Aorta (tissue), 5 donors: Measurements from ENCODE around the gene CD37. TPM values are rescaled to one million over a fixed set of nuclear protein-coding genes. Genes with fewer than 3 reads are reported as not detected.
A peak's percentile ranks its signal among the peaks of the same experiment; 100 is the strongest.
"Not testable (repeated sequence)": the region's sequence is repeated elsewhere in the genome, so short reads cannot be mapped to it uniquely, and the experiment has no call there.

Experiments used
- ATAC-seq: fragments of 200-7000 bp; cut with Tn5 transposase; one replicate; pipeline ENCODE4 v1.9.1; 2022; ENCODE audit warnings: moderate library complexity; ENCODE audit not compliant: low FRiP score
- DNase-seq, 2 donors: peaks; one replicate each; pipeline ENCODE4 v3.0.0-alpha.2; 2020
- H3K27ac ChIP-seq, 2 donors: one replicate each; pipeline ENCODE4 v1.5.1; 2013; ENCODE audit warnings: low read length in 2 of 2, mild to moderate bottlenecking in 2 of 2, moderate library complexity in 2 of 2, control low read depth in 1 of 2, inconsistent platforms in 1 of 2, low read depth in 1 of 2
- H3K27me3 ChIP-seq, 2 donors: one replicate each; pipeline ENCODE4 v1.6.1; 2013; ENCODE audit warnings: control low read depth in 1 of 2, low read length in 1 of 2, mild to moderate bottlenecking in 1 of 2, moderate library complexity in 1 of 2; ENCODE audit not compliant: insufficient read depth in 2 of 2, control insufficient read depth in 1 of 2
- H3K36me3 ChIP-seq, 2 donors: one replicate each; pipeline ENCODE4 v1.6.1; 2013; ENCODE audit warnings: control low read depth in 1 of 2, low read length in 1 of 2, mild to moderate bottlenecking in 1 of 2; ENCODE audit not compliant: insufficient read depth in 2 of 2, control insufficient read depth in 1 of 2
- H3K4me1 ChIP-seq, 2 donors: one replicate each; pipeline ENCODE4 v1.6.1; 2013; ENCODE audit warnings: low read length in 2 of 2, control low read depth in 1 of 2, mild to moderate bottlenecking in 1 of 2, moderate library complexity in 1 of 2; ENCODE audit not compliant: insufficient read depth in 2 of 2, control insufficient read depth in 1 of 2
- H3K4me3 ChIP-seq, 2 donors: one replicate each; pipeline ENCODE4 v1.5.1; 2013; ENCODE audit warnings: low read length in 2 of 2, control low read depth in 1 of 2, mild to moderate bottlenecking in 1 of 2
- H3K9me3 ChIP-seq: one replicate; pipeline ENCODE4 v1.6.1; 2013; ENCODE audit warnings: mild to moderate bottlenecking, low read length; ENCODE audit not compliant: control insufficient read depth
- WGBS, 2 donors: extraction: QIAGEN DNeasy Blood & Tissue Kit; methylation state at CpG; one replicate each; pipeline ENCODE4 v1.1.7; 2013; 5-methylcytosine and 5-hydroxymethylcytosine counted together
- intact Hi-C, 2 donors: fragments of 100-400 bp; cut with DNase I; formaldehyde crosslinking; loops; one replicate each; pipeline versions ENCODE4 v1.14.2 to v1.15.0; 2022
- polyA plus RNA-seq, 2 donors: library from polyadenylated mRNA; stranded (reverse); fragments of 200-250 nt; gene quantifications; one replicate each; pipeline ENCODE4 v1.2.3, GENCODE V29; 2013
- total RNA-seq, 2 donors: library from RNA; stranded (reverse); fragmentation: NEBNext Ultra II Directional; extraction: Animal tissue kit (Norgen Biotek cat#: 25700); gene quantifications; one replicate each; pipeline ENCODE4 v1.2.1, GENCODE V29; 2021
- donor health status: healthy with polysubstance abuse.
- donor health status: Bipolar disorder and iron deficiency.
- donor health status: DM: no; HTN: no; CAD: no.
- donor health status: DM: no; HTN: no; CAD: no.
- donor health status: DM: yes; HTN: yes; CAD: no.

Gene CD37
- total and polyA plus RNA-seq, 4 donors = 5.2 to 40.1 (median 14.5) TPM

DNA sequence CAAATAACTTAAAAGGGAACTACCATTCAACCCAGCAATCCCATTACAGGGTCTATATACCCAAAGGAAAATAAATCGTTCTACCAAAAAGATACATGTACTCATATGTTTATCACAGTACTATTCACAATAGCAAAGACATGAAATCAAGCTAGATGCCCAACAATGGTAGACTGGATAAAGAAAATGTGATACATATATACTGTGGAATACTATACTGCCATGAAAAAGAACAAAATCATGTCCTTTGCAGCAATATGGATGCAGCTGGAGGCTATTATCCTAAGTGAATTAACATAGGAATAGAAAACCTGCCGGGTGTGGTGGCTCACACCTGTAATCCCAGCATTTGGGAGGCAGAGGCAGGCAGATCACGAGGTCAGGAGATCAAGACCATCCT is 36.6 kb upstream of the CD37 start:
- H3K36me3 ChIP-seq, H3K4me3 ChIP-seq, H3K27ac ChIP-seq, H3K9me3 ChIP-seq, ATAC-seq, intact Hi-C loops, H3K27me3 ChIP-seq, DNase-seq, H3K4me1 ChIP-seq: not testable (repeated sequence)
- WGBS, 2 donors = 90 to 92% methylated on average over 3 of the region's 3 CpGs

DNA sequence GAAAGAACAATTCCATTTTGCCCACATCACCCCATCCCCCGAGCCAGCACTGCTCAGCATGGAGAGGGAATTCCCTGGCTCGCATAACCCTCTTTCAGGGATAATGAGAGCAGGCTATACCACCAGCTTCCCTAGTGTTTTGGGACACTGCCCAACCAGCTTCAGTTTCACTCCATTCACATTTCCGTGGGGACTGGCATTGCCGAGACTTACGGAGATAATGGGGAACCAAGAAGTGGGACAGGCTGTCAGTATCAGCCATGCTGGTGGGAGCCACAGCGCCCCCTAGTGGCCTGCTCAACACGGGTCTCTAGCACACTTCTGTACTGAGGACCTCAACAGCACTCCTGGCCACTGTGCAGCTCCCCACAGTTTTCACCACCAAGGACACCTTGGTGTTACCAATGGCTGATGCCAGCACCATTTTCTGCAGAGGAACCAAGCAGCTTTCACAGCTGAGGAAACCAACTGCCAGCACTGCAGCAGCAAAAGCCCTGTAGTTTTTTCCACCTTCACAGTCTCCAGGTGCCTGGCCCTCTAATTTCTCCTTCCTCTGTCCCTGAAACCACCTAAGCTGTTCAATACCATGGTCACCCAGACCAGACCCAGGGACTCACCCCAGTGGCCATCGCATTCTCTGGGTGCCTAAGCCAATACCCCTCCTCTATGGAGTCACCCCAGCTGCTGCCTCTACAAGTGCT is 33.9 kb upstream of the CD37 start:
- no peaks in the 10 kb centered on the region for H3K36me3 ChIP-seq
- H3K4me3 ChIP-seq = no peak overlapping the region
- ATAC-seq (peak; percentile 70), DNase-seq (peak; percentile 90 to 91)
- WGBS, 2 donors = 16 to 17% methylated on average over 8 of the region's 8 CpGs
- no peak overlapping the region for H3K27ac ChIP-seq
- no peaks in the 10 kb centered on the region for H3K27me3 ChIP-seq
- no peaks in the 10 kb centered on the region for H3K4me1 ChIP-seq
- intact Hi-C loops = no loop called here
- no peaks in the 10 kb centered on the region for H3K9me3 ChIP-seq

DNA sequence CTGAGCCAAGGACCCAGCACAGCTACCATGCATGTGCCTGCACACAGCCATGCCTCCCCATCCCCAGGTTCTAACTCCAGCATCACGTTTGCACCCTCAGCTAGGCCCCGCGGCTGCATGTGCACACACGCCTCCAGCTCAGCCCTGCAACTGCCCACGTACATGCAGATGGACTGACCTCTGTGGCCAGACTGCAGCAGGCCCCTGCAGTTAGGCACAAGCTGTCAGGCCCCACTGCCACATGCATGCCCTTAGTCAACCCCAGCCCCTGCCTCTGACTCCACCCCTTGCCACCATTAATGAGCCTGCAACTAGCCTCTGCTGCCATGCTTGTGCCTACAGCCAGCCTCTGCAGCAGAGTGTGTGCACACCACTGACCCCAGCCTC is 33.3 kb upstream of the CD37 start:
- DNase-seq (no peak), ATAC-seq (no peak)
- 81 to 82% methylated on average over 5 of the region's 5 CpGs for WGBS, 2 donors
- Histone ChIP-seq H3K36me3 (no peaks in the 10 kb centered on the region), H3K9me3 (no peaks in the 10 kb centered on the region), H3K27ac (no peak overlapping the region), H3K27me3 (no peaks in the 10 kb centered on the region), H3K4me3 (no peak overlapping the region), H3K4me1 (no peaks in the 10 kb centered on the region)
- intact Hi-C loops = no loop called here

DNA sequence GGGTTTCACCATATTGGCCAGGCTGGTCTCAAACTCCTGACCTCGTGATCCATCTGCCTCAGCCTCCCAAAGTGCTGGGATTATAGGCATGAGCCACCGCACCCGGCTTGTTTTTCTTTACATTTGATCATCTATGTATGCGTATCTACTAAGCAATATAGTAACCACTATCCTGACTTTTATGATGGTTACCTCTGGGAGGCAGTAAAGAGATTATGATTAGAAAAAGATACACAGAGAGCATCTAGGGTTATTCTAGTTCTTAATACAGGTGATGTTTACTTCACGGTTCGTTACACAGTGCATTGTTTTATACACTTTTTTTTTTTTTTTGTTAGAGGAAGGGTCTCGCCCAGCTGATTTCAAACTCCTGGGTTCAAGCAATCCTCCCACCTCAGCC is 28.5 kb upstream of the CD37 start:
- ATAC-seq, H3K27ac ChIP-seq, H3K9me3 ChIP-seq, DNase-seq, H3K4me3 ChIP-seq, H3K36me3 ChIP-seq, H3K27me3 ChIP-seq, intact Hi-C loops, H3K4me1 ChIP-seq: not testable (repeated sequence)
- 81% methylated on average over 7 of the region's 7 CpGs for WGBS, 2 donors

DNA sequence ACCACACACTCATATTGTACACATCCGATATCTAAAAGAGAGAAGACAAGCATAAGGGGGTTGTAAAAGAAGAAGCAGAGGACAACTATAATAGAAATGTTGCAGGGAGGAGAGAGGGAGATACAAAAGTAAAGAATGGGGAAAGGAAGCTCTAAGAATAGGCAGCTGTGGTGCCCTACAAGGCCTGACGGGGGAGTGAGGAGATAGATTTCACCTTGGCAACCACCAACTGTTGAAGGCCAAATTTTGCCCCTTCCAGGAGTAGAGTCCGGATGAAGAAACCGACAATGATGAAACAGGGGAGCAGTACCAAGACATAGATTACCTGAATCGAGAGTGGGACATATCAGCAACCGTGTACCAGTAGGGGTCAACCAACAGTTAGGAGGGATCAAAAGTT is 26.1 kb upstream of the CD37 start:
- Histone ChIP-seq H3K27me3 (no peaks in the 10 kb centered on the region), H3K9me3 (no peaks in the 10 kb centered on the region), H3K36me3 (peaks cover 0 to 2% of the 10 kb centered on the region in 2 donors), H3K4me1 (no peaks in the 10 kb centered on the region), H3K27ac (no peak overlapping the region), H3K4me3 (no peak overlapping the region)
- ATAC-seq (no peak), DNase-seq (no peak)
- intact Hi-C loops = no loop called here
- WGBS, 2 donors = 92 to 93% methylated on average over 6 of the region's 6 CpGs

DNA sequence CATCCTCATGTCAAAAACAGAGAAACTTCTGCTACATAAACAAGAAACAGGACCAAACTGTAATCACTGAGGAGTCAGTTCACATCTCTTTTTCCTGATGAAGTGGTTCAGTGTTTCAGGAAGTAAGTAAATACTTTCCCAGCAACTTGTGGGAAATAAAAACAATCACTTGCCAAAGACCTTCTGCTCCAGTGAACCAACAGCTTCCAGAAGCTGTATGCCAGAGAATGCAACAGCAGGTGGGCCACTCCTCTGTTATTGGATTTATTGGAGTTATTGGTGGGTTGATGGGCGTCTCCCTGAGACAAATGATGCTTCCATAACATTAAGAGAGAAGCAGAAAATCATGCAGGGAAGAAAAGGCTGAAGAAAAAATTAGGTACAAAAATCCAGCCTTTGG is 20.1 kb upstream of the CD37 start:
- no peaks in the 10 kb centered on the region for H3K27me3 ChIP-seq
- WGBS, 2 donors = 75 to 78% methylated on average over 1 of the region's 1 CpG
- DNase-seq (no peak), ATAC-seq (no peak)
- no peaks in the 10 kb centered on the region for H3K4me1 ChIP-seq
- H3K9me3 ChIP-seq = peaks cover 2% of the 10 kb centered on the region
- no peak overlapping the region for H3K4me3 ChIP-seq
- no peak overlapping the region for H3K27ac ChIP-seq
- no peaks in the 10 kb centered on the region for H3K36me3 ChIP-seq
- intact Hi-C loops = no loop called here

DNA sequence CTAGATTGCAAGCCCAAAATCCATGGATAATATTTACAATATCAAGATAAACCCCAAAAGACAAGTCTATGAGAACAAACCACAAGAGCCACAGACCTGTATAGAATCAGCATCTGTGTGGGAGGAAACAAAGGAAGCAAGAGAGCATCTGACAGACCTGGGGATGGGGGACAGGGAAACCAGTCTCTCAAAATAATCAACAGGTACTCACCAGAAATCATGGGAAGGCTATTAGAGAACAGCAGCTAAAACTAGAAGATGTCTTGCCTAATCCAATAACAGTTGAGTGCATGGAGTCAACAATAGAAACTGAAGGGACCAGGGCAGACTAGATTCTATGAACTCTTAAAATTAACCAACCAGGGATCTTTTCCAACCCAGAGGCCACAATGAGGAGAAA is 18.9 kb upstream of the CD37 start:
- peaks cover 2% of the 10 kb centered on the region for H3K9me3 ChIP-seq
- DNase-seq = no peak
- intact Hi-C loops = no loop called here
- no peak overlapping the region for H3K27ac ChIP-seq
- no peaks in the 10 kb centered on the region for H3K4me1 ChIP-seq
- H3K4me3 ChIP-seq = no peak overlapping the region
- no peaks in the 10 kb centered on the region for H3K27me3 ChIP-seq
- no peak for ATAC-seq
- no peaks in the 10 kb centered on the region for H3K36me3 ChIP-seq

DNA sequence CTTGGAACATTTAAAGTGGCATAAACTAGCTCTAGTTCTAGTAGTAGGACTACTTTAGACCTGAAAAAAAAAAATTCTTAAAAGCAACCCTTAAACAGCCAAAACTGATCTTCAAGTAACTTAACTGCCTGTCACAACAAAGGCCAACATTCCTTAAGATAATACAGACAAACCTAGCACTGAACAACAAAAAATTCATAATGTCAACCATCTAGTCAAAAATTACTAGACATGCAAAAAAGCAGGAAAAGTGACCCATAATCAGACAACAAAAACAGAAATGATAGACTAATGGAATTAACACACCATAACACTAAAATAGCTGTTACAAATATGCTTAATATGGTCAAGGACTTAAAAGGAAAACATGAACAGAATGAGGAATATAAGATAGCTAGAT is 16.9 kb upstream of the CD37 start:
- Histone ChIP-seq H3K27me3 (no peaks in the 10 kb centered on the region), H3K36me3 (no peaks in the 10 kb centered on the region), H3K4me3 (no peak overlapping the region), H3K27ac (no peak overlapping the region), H3K9me3 (peaks cover 2% of the 10 kb centered on the region), H3K4me1 (no peaks in the 10 kb centered on the region)
- DNase-seq = no peak
- no peak for ATAC-seq
- intact Hi-C loops = no loop called here

DNA sequence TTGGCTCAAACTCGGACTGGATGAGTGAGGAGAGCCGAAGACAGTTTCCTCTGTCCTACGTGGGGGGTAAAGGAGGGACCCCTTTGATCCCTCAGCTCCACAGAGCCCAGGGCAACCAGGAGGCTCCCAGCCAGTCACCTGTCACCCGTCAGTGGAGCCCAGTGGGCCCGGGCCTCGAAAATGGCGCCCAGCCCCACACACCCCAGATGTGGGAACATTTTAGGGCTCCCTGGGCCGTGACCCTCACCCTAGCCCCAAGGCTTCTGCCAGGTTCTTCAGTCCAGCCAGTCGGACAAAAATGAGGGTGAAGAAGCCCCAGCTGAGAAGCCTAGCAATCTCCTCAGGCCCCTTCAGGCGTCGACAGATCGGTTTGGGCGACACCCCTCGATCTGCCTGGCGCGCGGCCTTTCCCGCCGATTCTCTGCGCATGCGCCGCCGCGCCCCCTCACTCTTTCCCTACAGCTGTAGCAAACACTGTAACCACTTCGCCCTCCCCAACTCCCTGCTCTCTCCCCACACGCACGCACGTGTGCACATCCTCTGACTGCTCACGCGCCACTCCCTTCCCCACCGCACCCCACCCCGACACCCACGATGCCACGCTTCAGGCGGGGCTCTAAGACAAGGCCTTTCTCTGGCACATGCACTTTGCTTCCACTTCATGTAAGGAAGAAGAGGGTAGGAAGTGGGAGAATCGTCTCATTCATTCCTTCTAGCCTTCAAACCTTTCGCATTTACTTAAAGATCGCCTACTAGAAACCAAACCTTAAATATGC is 10.2 kb upstream of the CD37 start, which contains the start of gene SLC6A16:
Gene SLC6A16 (minus strand): TSS at position 391 of the 776 bp plus-strand sequence. CDS start 13,844 bp downstream, outside the sequence.
- Histone ChIP-seq H3K4me3 (no peak within 1 kb of the TSS), H3K27me3 (no peaks in the 10 kb centered on the region), H3K9me3 (no peaks in the 10 kb centered on the region), H3K36me3 (no peaks in the 10 kb centered on the region), H3K27ac (no peak within 1 kb of the TSS), H3K4me1 (no peaks in the 10 kb centered on the region)
- DNase-seq (no peak), ATAC-seq (no peak)
- WGBS, 2 donors = 93 to 94% methylated on average over 38 of the region's 38 CpGs
- intact Hi-C loops = no loop called here
